ENCODE measurements around the gene PKN3.
A peak's percentile ranks its signal among the peaks of the same experiment; 100 is the strongest.
"Not testable (repeated sequence)": the region's sequence is repeated elsewhere in the genome, so short reads cannot be mapped to it uniquely, and the experiment has no call there.

The PKN3 gene

GRCh38 chr9:128694344-128694743, 8.0 kb upstream of the PKN3 start:
- DNase-seq = no peak

- DNase-seq = no peak
These were observed 5.2 kb upstream of the PKN3 start for GRCh38 chr9:128696923-128697707.

GRCh38 chr9:128699096-128699795, 3.1 kb upstream of the PKN3 start:
- DNase-seq = not testable (repeated sequence)

- DNase-seq = no peak
These were observed 962 bp upstream of the PKN3 start for GRCh38 chr9:128701227-128701854.

GRCh38 chr9:128702949-128703615, 779 bp downstream of the PKN3 start:
- peak; percentile 78 for DNase-seq

- DNase-seq = no peak
These were observed 1.5 kb downstream of the PKN3 start for GRCh38 chr9:128703616-128704355.

- DNase-seq = no peak
These were observed 2.0 kb downstream of the PKN3 start for GRCh38 chr9:128704356-128704670.

- no peak for DNase-seq
These were observed 3.0 kb downstream of the PKN3 start for GRCh38 chr9:128705051-128705965.

GRCh38 chr9:128706045-128706444, 3.7 kb downstream of the PKN3 start:
- no peak for DNase-seq

DNA sequence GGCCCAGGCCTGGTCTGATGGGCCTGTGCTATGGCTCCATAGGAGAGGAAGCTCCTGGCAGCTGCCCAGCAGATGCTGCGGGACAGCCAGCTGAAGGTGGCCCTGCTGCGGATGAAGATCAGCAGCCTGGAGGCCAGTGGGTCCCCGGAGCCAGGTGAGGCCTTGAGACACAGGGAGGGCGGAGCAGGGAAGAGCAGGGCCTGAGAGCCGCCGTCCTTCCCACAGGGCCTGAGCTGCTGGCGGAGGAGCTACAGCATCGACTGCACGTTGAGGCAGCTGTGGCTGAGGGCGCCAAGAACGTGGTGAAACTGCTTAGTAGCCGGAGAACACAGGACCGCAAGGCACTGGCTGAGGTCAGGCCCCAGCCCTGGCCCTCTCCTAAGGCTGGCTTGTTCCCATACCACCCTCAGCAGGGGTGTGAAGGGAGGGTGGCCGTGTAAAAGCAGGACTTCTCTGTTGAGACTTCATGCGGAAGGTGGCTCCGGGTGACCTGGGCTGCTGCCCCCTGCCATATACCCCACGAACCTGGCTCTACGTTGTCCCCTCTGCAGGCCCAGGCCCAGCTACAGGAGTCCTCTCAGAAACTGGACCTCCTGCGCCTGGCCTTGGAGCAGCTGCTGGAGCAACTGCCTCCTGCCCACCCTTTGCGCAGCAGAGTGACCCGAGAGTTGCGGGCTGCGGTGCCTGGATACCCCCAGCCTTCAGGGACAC, 4.5 kb downstream of the PKN3 start:
- DNase-seq = no peak

DNA sequence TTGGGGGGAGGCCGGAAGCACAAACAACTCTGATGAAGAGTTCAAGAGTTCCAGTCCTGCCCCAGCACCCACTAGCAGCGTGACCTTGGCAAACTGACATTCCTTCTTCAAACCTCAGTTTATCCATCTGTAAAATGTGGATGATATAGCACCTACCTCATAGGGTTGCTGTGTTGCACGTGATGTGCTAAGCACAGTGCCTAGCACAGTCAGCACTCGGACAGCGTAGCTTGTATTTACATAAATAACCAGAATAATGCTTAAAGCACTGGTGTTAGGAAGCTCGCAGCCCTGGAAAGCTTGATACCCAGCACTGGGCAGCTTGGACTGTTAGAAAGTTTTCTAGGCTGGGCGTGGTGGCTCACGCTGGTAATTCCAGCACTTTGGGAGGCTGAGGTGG, 5.1 kb downstream of the PKN3 start:
- no peak for DNase-seq

- no peak for DNase-seq
These were observed 10.4 kb downstream of the PKN3 start for GRCh38 chr9:128712451-128713410.

DNA sequence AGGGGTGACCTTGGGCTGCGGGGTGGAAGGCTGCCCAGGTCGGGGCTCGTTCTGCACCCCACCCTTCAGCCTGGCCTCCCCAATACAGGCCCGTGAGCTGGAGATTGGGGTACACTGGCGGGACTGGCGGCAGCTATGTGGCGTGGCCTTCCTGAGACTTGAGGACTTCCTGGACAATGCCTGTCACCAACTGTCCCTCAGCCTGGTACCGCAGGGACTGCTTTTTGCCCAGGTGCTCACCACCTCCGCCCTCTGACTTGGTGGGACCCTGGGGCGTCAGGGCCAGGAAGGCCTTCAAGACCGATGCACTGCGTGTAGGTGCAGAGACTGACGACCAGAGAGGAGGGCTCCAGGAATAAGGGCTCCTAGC, 11.1 kb downstream of the PKN3 start:
- no peak for DNase-seq

DNA sequence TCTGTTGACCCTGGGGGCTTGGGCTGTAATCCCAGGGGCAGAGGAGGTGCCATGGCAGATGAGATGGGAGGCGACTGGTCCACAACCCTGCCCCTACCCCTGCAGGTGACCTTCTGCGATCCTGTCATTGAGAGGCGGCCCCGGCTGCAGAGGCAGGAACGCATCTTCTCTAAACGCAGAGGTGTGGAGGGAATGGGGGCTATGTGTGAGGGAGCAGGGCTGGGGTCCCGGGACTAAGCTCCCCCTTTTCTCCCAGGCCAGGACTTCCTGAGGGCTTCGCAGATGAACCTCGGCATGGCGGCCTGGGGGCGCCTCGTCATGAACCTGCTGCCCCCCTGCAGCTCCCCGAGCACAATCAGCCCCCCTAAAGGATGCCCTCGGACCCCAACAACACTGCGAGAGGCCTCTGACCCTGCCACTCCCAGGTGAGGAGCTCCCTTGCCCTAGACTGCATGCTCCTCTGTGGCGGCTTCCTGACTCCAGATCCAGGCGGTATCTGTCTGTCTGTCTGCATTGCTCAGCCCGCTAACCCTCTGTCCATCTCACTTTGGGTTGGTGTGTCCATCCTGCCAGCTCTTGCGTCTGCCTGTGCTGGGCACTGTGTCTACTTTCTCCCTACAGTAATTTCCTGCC, 11.8 kb downstream of the PKN3 start:
- DNase-seq = no peak

GRCh38 chr9:128714586-128715435, 12.5 kb downstream of the PKN3 start:
- DNase-seq = no peak

DNA sequence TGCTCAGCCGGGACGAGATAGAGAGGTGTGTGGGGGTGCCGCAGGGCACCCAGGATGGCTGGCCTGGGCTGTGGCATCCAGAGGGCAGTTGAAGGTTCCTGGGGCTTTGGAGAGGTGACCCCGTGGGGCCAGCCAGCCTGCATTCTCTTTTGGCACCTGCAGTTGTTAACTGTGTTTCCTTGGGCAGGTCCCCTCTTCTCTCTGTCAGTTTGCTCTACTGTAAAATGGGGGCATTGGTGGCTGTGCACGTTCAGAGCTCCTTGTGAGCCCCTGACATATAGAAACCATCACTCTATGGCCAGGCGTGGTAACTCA, 13.1 kb downstream of the PKN3 start:
- DNase-seq = no peak

- no peak for DNase-seq
These were observed 14.4 kb downstream of the PKN3 start for GRCh38 chr9:128716581-128717254.

GRCh38 chr9:128718047-128718446, 15.7 kb downstream of the PKN3 start:
- DNase-seq = no peak
